Measurements from ENCODE around the gene CFAP107.
"Not testable (repeated sequence)": the region's sequence is repeated elsewhere in the genome, so short reads cannot be mapped to it uniquely, and the experiment has no call there.

Gene CFAP107

DNA sequence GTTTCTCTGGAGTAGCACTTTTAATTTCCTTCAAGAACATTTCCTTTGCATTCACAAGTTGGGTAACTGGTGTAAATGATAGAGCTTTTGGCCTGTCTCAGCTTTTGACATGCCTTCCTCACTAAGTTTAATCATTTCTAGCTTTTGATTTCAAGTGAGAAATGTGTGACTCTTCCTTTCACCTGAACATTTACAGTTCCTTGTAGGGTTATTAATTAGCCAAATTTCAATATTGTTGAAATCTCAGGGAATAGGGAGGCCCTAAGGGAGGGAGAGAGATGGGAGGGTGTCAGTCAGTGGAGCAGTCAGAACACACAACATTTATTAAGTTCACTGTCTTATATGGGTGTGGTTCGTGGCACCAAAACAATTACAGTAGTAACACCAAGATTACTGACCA lies 15.8 kb upstream of the CFAP107 start:
- Histone ChIP-seq H3K27ac (replicated peaks) (no peak overlapping the region), H3K27me3 (ENCODE audit: insufficient read depth, poor library complexity, severe bottlenecking) (peaks cover 8% of the 10 kb centered on the region), H3K4me3 (replicated peaks; ENCODE audit: insufficient read depth, low read length) (no peak overlapping the region)
- TF ChIP-seq GABPA (IDR thresholded peaks at IDR 0.05; ENCODE audit: low read depth) (no peak), POLR2AphosphoS5 (IDR thresholded peaks at IDR 0.05; ENCODE audit: low read depth) (no peak), SPI1 (IDR thresholded peaks at IDR 0.05; ENCODE audit: borderline replicate concordance, low read depth) (no peak), REST (IDR thresholded peaks at IDR 0.05; ENCODE audit: insufficient replicate concordance, low read depth) (no peak)
- TF ChIP-seq, protein P1, sequence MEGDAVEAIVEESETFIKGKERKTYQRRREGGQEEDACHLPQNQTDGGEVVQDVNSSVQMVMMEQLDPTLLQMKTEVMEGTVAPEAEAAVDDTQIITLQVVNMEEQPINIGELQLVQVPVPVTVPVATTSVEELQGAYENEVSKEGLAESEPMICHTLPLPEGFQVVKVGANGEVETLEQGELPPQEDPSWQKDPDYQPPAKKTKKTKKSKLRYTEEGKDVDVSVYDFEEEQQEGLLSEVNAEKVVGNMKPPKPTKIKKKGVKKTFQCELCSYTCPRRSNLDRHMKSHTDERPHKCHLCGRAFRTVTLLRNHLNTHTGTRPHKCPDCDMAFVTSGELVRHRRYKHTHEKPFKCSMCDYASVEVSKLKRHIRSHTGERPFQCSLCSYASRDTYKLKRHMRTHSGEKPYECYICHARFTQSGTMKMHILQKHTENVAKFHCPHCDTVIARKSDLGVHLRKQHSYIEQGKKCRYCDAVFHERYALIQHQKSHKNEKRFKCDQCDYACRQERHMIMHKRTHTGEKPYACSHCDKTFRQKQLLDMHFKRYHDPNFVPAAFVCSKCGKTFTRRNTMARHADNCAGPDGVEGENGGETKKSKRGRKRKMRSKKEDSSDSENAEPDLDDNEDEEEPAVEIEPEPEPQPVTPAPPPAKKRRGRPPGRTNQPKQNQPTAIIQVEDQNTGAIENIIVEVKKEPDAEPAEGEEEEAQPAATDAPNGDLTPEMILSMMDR (IDR thresholded peaks at IDR 0.05; ENCODE audit: insufficient read depth, low read length): no peak
- DNase-seq (ENCODE audit: low read depth in 1 of 2, low spot score in 1 of 2): no peak

DNA sequence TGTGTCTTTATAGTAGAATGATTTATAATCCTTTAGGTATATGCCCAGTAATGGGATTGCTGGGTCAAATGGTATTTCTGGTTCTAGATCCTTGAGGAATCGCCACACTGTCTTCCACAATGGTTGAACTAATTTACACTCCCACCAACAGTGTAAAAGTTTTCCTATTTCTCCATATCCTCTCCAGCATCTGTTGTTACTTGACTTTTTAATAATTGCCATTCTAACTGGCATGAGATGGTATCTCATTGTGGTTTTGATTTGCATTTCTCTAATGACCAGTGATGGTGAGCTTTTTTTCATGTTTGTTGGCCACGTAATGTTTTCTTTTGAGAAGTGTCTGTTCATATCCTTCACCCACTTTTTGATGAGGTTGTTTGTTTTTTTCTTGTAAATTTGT lies 14.9 kb upstream of the CFAP107 start:
- DNase-seq (ENCODE audit: low read depth in 1 of 2, low spot score in 1 of 2); H3K4me3 ChIP-seq (replicated peaks; ENCODE audit: insufficient read depth, low read length); H3K27me3 ChIP-seq (ENCODE audit: insufficient read depth, poor library complexity, severe bottlenecking); H3K27ac ChIP-seq (replicated peaks): not testable (repeated sequence)

GRCh38 chr1:12734651-12735050 lies 11.3 kb upstream of the CFAP107 start:
- Histone ChIP-seq H3K27me3 (ENCODE audit: insufficient read depth, poor library complexity, severe bottlenecking) (peaks cover 8% of the 10 kb centered on the region), H3K4me3 (replicated peaks; ENCODE audit: insufficient read depth, low read length) (no peak overlapping the region), H3K27ac (replicated peaks) (no peak overlapping the region)
- TF ChIP-seq REST (IDR thresholded peaks at IDR 0.05; ENCODE audit: insufficient replicate concordance, low read depth) (no peak), POLR2AphosphoS5 (IDR thresholded peaks at IDR 0.05; ENCODE audit: low read depth) (no peak), GABPA (IDR thresholded peaks at IDR 0.05; ENCODE audit: low read depth) (no peak), SPI1 (IDR thresholded peaks at IDR 0.05; ENCODE audit: borderline replicate concordance, low read depth) (no peak)
- TF ChIP-seq, protein P1 (IDR thresholded peaks at IDR 0.05; ENCODE audit: insufficient read depth, low read length): no peak
- no peak for DNase-seq (ENCODE audit: low read depth in 1 of 2, low spot score in 1 of 2)

- Histone ChIP-seq H3K27ac (replicated peaks) (no peak overlapping the region), H3K27me3 (ENCODE audit: insufficient read depth, poor library complexity, severe bottlenecking) (peaks cover 3% of the 10 kb centered on the region), H3K4me3 (replicated peaks; ENCODE audit: insufficient read depth, low read length) (no peak overlapping the region)
- DNase-seq (ENCODE audit: low read depth in 1 of 2, low spot score in 1 of 2): no peak
- TF ChIP-seq REST (IDR thresholded peaks at IDR 0.05; ENCODE audit: insufficient replicate concordance, low read depth): no peak
- TF ChIP-seq, protein P1 (IDR thresholded peaks at IDR 0.05; ENCODE audit: insufficient read depth, low read length): no peak
- TF ChIP-seq POLR2AphosphoS5 (IDR thresholded peaks at IDR 0.05; ENCODE audit: low read depth): no peak
- TF ChIP-seq GABPA (IDR thresholded peaks at IDR 0.05; ENCODE audit: low read depth): no peak
- TF ChIP-seq SPI1 (IDR thresholded peaks at IDR 0.05; ENCODE audit: borderline replicate concordance, low read depth): no peak
Measured at GRCh38 chr1:12738934-12739333, 7.1 kb upstream of the CFAP107 start.
